DMS79 (cell line): Measurements from ENCODE around the gene TMEM200C.
"Not testable (repeated sequence)": the region's sequence is repeated elsewhere in the genome, so short reads cannot be mapped to it uniquely, and the experiment has no call there.

Experiments used
- DNase-seq: peaks from one replicate; lab custom pipeline; 2025; lab: John Stamatoyannopoulos, UW

Gene TMEM200C

DNA sequence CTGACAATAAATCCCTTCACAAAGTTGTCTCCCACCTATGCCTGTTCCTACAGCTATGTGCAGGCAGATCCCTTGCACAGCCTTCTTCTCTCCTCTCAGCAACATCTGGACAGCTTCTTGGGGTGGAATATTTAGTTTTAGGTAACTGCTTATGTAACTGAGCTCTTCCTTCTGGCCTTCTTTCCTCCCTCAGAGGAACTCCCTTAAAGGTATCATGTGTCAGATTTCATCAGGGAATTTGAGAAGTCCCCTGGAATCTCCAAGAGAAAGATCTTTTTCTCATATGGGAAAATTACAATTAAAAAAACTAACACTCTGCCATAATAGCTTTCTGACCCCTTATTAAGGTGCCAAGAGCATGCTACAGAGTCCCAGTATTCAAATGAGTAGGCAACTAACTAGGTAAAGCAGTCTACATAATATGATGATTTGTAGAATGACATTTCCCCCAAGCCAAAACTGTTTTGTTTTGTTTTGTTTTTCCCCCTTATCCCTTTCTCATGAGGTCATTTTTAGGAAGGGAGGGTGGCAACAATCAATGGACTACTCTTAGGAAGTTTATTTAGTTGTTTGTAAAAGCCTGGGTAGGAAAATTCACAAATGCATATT is 2.4 kb downstream of the TMEM200C start:
- DNase-seq, result no peak

DNA sequence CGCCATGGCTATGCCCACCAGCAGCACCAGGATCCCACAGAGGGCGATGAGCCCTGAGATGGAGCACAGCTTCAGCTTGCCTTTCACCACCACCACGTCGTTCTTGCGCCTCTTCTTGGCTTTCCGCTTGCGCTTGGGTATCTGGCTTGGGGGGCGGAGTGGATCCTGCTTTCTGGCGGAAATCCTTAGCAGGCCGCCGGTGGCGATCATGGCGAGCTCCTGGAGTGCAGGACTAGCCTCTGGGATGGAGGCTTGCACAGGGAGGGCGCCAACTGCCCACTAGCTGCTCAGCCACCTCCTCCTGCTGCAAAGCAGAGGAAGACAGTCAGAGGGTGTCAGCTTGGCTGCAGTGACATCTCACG is 3.5 kb downstream of the TMEM200C start:
- no peak for DNase-seq

DNA sequence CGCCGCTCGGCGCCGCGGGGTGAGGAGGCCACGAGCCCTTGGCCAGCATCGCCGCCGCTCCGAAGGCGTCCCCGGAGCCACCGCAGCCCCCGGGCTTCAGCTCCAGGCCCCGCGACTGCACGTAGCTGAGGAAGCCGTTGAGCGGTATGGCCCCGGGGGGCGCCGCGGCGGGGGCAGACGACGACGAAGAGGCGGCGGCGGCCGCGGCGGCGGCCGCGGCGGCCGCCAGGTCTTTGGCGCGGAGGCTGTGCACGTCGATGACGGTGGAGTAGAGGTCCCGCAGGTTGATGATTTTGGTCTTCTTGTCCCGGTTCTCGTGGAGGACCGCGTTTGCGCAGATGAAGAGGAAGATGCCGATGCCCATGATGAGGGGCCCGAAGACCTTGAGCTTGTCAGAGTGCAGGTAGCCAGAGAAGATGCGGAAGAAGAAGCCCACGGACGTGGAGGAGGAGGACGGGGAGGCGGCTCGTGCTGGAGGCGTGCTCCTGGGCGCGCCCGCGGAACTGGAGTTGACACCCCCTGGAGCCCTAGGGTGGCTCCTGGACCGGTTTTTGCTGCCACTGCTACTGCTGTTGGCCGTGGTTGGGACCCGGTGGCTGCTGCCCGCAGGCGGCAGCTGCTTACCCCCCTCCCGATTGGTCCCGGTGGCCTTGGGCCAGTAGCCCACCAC is 4.0 kb downstream of the TMEM200C start:
- DNase-seq, result no peak

DNA sequence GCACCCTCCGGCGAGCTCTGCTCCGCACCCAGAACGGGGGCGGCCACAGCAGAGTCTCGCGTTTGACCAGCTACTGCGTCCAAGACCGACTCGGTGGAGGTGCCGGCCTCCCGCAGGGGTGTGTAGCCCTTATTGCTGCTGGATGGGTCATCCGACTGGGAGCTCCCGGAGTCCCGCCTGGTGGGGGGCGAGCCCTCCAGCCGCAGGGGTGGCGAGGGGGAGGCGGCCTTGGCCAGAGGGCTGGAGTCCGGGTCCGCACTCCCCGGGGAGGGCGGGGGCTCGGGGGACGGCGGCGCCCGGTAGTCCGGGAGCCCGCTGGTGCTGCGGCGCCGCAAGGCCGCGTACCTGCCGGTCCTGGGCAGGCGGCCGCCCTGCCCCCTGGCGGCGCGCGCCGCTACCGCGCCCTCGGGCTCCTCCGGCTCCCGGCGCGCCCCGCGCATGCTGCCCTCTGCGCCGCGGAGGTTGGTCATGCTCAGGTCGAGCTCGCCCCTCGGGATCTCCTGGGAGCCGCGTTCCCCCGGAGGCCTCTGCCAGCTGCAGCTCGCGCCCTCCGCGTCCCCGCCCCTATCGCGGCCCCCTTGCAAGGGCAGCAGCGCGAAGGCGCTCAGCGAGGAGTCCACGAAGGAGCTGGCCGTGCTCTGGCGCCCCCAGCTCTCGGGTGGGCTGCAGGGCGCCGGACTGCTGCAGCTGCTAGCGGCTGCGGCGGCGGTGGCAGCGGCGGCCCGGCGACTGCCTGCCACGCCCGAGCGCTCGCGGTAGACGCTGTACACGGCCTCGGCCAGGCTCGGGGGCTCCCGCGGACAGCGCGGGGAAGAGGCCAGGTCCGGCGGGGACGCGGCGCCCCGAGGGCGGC is 4.8 kb downstream of the TMEM200C start:
- DNase-seq, result no peak

DNA sequence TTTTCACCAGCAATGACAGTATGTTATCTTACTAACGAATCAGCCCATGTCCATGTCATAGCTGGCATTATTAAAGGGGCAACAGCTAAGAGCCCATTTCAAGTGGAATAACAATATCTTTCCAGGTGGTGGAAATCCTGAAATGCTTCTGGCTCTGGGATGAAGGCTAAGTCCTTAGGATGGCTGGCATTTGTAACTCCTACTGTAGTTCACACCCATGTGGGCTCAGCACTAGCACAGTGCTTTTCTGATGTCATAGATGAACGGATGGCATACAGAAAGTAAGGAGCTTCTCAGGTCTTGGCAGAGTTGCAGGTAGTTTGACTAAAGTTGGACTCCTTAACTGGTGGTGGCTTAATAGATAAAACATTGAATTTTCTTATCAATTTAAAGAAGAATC is 10.0 kb downstream of the TMEM200C start:
- no peak for DNase-seq

DNA sequence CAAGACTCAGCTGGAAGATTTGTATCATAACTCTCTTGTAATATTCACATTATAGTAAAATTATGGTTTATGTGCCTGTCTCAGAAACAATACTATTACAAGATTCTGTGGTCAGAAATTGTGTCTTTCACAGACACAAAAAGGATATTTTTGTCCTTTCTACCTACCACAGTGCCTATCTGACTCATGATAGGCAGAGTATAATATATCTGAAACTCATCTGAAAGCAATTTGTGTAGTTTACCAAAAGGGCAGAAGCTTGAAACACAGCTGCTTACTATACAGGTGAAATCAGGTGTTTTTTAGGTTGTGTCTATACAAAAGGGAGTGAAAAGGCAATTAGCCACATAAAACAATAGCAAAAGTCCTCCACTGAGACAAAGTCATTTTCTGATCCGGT is 10.9 kb downstream of the TMEM200C start:
- no peak for DNase-seq

DNA sequence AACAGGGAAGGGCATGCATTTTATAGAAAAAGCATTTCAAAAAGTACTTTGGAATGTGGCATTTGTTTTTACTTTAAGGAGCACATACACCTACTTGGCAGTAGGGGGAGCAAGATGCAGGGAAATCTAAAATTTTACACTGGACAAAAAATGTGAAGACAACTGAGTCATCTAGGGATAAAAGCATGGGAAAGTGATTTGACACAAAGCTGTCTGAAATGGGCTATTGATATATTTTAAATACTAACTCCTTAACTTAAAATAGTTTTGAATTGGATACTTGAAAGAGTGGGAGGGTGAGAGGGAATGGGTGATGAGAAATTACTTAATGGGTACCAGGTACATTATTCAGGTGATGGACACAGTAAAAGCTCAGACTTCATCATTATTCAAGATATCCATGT is 15.8 kb downstream of the TMEM200C start:
- no peak for DNase-seq

DNA sequence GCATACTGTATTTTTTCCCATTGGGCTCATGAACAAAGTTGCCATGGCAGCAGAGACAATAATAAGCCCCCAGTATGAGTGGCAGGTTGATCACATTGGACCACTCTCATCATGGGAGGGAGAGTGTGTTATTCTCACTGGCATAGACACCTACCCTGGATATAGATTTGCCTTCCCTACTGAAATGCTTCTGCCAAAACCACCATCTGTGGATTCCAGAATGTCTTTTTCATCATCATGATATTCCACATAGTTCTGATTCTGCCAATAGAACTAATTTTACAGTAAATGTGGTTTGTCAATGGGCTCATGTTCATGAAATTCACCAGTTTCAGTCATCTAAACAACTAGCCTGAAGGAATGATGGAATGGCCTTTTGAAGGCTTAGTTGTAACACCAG is 18.4 kb downstream of the TMEM200C start:
- no peak for DNase-seq

DNA sequence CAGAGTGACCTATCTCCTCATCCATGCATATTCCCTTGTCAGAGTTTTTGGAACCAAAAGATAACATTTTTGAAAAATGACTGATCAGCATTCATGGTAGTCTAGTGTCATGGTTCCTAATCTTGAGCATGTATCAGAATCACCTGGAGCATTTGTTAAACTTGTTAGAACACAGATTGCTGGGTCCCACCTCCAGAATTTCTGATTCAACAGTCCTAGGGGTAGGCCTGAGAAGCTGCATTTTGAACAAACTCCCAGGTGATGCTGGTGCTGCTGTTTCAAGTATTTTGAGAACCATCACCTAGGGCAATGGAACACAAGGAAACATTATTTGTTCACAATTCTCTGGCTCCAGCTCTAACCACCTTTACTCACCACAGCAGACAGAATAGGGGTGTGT is 21.0 kb downstream of the TMEM200C start:
- no peak for DNase-seq

DNA sequence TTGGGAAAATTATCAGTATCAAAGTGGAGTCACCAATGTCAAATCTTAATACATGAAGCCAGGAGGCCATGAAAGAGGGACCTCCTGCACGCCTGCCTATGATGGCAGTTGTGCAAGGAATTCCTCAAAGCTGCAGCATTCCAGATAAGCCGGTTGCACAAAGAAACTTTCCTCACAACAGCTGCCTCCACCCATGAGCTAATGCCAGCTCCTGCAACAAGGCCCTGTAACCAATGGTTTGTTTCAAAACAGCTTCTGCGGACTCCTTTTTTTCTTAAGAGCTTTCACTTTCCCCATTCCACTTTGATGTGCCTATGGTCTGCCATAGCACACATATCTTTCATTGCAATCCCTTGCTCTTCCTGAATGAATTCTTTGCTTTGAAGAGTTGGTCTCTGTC is 22.4 kb downstream of the TMEM200C start:
- DNase-seq, result no peak

DNA sequence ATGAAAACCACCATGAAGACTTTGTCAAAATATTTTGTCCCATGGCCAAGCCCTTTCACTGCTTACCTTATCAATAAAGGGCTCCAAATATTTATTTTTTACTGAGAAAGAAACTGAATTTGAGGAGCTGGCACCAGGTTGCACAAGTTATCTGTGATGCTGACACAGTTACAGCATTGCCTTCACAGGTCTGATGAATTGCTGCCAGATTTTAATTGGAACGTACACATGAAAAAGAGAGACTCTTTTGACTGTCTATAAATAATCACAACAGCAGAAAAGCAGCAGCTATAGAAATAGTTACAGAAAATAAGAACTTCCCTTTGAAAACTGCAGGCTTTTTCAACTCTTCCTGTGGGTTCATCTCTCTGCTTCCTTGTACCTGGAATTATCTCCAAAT is 23.9 kb downstream of the TMEM200C start:
- DNase-seq, result no peak

DNA sequence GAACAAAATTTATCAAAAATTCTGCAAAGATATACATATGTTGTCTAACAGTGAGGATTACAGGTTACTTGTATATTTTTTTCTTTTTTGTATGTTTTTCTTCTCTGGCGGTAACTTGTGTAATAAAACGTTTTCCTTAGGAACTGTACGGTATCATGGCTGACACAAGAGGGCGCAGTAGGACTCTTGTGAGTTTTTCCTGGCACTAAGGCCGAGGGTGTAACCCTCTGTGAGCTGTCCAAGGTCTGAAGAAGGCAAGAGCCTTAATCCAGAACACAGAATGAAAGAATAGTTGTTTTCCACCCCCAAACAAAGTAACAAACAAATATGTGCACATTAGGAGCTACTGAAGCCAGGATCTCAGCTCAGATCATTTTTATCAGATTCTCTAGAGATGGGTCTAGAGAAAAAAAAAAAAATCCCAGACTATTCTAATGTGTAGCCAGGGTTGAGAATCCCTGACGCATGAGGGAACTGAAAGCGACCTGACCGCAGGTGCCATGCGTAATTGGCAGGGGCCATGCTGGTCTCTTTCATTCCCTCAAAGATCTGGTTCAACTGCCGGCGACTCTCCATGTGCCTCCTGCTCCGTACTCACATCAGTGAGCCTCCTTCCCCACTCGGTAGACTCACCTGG is 27.0 kb downstream of the TMEM200C start:
- DNase-seq, result peak; percentile 28

DNA sequence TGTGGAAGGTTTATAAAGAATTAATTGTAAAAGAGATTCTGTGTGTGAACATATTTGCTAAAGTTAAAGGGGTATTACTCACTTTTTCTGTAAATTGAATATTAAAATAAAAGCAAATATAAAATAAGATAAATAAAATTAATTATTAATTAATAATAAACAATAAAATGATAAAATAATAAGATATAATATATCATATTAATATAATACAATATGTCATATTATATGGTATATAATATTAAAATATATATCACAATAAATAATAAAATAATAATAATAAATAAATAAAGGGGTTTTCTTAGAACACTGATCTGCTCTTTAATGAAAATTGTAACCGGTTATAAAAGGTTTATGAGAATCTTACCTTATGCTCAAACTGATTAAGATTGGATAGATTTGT is 29.8 kb downstream of the TMEM200C start:
- DNase-seq, result no peak

DNA sequence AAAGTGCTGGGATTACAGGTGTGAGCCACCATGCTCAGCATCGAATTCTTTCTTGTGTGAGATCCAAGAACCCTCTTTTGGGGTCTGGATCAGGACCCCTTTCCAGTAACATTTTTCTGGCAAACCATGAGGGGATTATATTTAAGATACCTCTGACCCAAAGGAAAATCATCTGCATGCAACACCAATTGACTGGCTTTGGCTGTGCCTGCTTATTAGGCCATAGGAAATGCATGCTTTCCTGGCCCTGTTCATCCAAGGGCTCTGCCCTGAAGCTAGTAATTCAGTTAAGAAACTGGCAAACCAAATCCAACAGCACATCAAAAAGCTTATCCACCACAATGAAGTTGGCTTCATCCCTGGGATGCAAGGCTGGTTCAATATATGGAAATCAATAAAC is 33.2 kb downstream of the TMEM200C start:
- DNase-seq, result not testable (repeated sequence)

DNA sequence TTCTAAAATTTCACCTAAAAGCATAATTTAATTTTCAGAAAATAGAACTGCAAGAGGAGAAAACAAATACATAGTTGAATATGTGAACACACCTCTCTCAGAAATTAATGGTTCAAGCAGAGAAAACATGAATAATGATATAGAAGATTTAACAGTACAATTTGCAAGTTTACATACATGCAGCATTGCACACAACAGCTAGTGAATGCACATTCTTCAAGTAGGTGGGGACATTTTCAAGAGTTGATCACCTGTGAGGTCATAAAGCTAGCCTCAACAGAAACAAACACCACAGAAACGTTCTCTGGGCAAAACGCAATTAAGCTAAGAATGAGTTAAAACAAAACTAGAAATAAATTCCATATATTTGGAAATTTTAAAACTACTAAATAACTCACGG is 38.1 kb downstream of the TMEM200C start:
- no peak for DNase-seq

DNA sequence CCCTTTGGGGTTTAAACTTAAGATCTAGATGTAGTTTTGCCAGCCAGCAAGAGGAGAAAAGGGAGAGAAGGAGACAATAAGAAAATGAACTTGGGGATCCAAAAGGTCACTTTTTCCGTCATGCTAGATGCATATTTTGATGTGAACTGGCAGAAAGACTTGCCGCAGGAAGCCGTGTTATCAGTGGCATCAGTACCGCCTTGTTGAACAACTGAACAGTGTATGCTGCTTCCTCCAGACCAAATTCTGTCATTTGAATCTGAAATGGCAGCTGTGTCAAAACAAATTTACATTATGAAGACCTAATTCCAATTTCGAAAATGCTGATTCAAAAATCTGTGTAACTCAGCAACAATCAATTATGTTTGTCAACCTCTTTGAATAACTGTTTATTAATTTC is 42.1 kb downstream of the TMEM200C start:
- DNase-seq, result no peak

DNA sequence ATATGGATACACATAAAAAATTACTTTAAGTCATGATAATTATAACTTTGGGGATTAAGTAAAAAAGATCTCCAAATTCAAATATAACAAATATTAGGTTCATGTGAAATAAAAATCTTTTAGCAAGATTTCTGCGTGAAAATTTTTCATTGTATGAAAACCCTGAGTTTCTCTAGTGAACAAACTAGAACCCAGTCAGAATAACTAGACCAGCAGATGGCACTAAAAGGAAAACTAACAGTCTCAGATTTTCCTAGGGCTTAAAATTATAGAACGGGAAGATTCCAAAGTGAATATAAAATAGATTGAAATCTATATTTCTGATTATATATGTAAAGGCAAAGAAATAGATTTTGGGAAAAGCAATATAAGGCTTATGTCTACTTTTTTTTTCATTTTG is 43.3 kb downstream of the TMEM200C start:
- DNase-seq, result no peak

DNA sequence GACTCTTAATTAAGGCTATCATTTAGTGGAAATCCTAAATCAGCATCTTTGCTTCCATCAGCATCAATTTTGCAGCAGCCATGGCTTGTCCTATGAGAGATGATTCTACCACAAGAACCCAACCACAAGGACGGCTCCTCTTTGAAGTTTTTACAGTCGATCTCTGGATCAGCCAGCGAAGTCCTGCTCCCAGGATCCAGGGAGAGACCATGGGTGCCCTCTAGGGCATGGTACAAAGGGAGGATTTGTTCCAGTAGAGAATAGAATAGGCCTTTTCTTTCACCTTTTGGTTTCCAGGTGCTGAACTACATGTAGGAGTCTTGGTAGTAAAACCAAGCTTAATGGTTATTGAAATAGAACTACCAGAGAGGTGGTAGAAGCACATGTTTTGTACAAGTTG is 52.7 kb downstream of the TMEM200C start:
- no peak for DNase-seq

DNA sequence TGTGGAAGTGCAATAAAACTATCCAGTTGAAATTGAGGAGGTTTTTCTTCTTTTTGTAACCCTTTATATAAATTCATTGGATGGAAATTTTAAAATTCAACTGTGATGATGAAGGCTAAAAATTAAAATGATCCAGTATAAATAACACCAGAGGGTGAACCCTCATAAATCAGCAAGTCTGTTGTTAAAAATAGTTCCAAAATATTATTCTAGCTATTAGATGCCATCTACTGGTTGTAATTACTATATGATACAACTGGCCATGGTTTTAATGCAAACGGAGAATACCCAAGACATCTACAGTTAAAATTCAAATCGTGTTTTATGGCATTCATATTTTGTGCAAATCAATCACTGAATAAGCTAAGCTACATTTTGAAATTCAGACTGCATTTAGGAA is 53.8 kb downstream of the TMEM200C start:
- no peak for DNase-seq

DNA sequence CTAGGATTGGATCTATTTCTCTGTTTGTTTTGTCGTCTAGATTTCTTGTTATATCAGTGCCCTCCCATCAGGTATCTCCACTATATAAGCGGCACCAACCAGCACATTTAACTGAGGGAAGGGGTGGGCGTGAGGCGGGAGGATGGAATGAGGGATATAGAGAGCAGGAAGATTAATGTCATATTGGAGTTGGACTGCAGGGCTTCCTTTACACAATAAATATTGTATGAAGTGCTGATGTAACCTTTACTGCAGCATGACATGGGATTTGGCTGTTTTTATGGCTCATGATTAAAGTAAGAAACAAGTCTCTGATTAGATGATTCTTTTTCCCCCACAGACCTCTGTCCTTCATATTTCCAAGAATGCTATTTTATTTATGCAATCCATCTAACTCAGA is 54.8 kb downstream of the TMEM200C start:
- DNase-seq, result no peak

DNA sequence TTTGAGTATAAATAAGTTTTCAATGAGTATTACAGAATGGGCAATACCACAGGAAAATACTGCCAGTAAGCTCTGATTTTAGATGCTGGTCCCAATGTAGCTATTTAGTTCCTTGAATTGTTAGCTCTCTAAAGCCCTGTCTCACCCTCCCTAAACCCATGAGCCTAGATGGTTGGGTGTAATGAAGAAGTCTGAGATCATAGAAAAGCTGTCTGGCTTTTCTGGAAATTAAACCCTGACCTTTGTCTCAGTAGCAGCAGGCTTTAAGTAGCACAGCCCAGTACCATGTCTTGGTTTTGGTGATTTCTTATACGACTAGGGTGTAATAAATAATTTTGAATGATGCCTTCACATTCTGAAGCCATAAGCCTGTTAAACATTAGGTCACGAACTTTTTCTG is 55.3 kb downstream of the TMEM200C start:
- DNase-seq, result no peak

DNA sequence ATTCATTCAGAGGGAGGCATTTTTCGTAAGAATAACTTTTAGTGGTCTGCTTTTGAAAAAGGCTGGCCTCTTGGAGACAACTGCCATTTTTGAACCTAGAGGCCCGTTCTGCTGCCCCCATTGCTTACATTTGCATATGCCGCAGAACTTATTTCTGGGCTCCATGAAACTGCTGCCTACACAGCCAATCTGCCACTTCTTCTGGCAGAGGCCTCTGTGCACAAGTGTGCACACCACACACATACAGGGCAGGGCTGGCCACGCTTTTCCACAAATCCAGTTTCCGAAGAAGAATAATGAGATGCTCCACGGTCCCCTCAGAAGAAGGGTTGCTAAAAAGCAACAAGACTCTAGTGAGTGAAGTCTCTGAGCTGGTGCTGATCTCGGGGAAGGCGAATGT is 56.2 kb downstream of the TMEM200C start:
- DNase-seq, result no peak
